IMR-90 (cell line): ENCODE data around the gene AGBL1. TPM values are rescaled to one million over a fixed set of nuclear protein-coding genes. Genes with fewer than 3 reads are reported as not detected.

Experiments
- ATAC-seq: fragments of 200-7000 bp; cut with Tn5 transposase; 2 replicates; pipeline ENCODE4 v1.9.1; 2020; ENCODE audit warnings: low read depth, mild to moderate bottlenecking, moderate library complexity
- BruUV-seq: library from RNA; stranded (reverse); fragments of 400-500 nt; replicated peaks from 2 replicates; lab custom pipeline; 2021; lab: Mats Ljungman, UMichigan
- CTCF ChIA-PET: fragments of 300-600 bp; formaldehyde crosslinking; extraction: SDS; loops from one replicate; lab custom pipeline; 2021; ENCODE audit warnings: antibody characterized with exemption; lab: Yijun Ruan, JAX
- POLR2A ChIA-PET: fragments of 300-600 bp; sonication (Branson Sonifier 250); formaldehyde crosslinking; loops from one replicate; lab custom pipeline; 2022; ENCODE audit warnings: antibody characterized with exemption; ENCODE audit not compliant: unreplicated experiment; lab: Charles Lee
- DNase-seq: peaks from one replicate; pipeline ENCODE4 v3.0.0; 2013
- H2AFZ ChIP-seq: replicated peaks from 2 replicates; pipeline ENCODE3; 2013; ENCODE audit warnings: low read length, mild to moderate bottlenecking; ENCODE audit not compliant: poor library complexity
- H2AK5ac ChIP-seq: 2 replicates; pipeline ENCODE4 v1.6.1; 2013; ENCODE audit warnings: low read depth, low read length, inconsistent platforms
- H2AK9ac ChIP-seq: replicated peaks from 2 replicates; pipeline ENCODE3; 2013; ENCODE audit warnings: mild to moderate bottlenecking, low read depth, low read length, moderate library complexity; ENCODE audit not compliant: poor library complexity
- H2BK120ac ChIP-seq: 2 replicates; pipeline ENCODE4 v1.6.1; 2013; ENCODE audit warnings: low read depth, low read length, inconsistent platforms
- H2BK15ac ChIP-seq: 3 replicates; pipeline ENCODE4 v1.6.1; 2013; ENCODE audit warnings: low read depth, low read length, inconsistent platforms
- H2BK20ac ChIP-seq: 2 replicates; pipeline ENCODE4 v1.6.1; 2013; ENCODE audit warnings: low read depth, mild to moderate bottlenecking, inconsistent platforms, low read length, moderate library complexity
- H2BK5ac ChIP-seq: 2 replicates; pipeline ENCODE4 v1.6.1; 2013; ENCODE audit warnings: mild to moderate bottlenecking, low read depth, low read length, inconsistent platforms; ENCODE audit not compliant: poor library complexity, severe bottlenecking
- H3K14ac ChIP-seq: replicated peaks from 2 replicates; pipeline ENCODE4 v1.6.1; 2013; ENCODE audit warnings: low read depth, low read length, inconsistent platforms
- H3K18ac ChIP-seq: 2 replicates; pipeline ENCODE4 v1.6.1; 2013; ENCODE audit warnings: low read depth, low read length, control low read depth
- H3K23ac ChIP-seq: 2 replicates; pipeline ENCODE4 v1.6.1; 2013; ENCODE audit warnings: low read depth, low read length, inconsistent platforms
- H3K27ac ChIP-seq: 2 replicates; pipeline ENCODE4 v1.5.1; 2013; ENCODE audit warnings: mild to moderate bottlenecking, control low read depth, low read length; ENCODE audit not compliant: insufficient read depth
- H3K27me3 ChIP-seq: 2 replicates; pipeline ENCODE4 v1.6.1; 2013; ENCODE audit warnings: low read length; ENCODE audit not compliant: control insufficient read depth, insufficient read depth
- H3K36me3 ChIP-seq: 2 replicates; pipeline ENCODE4 v1.6.1; 2013; ENCODE audit warnings: low read length, mixed read lengths; ENCODE audit not compliant: control insufficient read depth, insufficient read depth
- H3K4ac ChIP-seq: 2 replicates; pipeline ENCODE4 v1.6.1; 2013; ENCODE audit warnings: low read depth, low read length, inconsistent platforms
- H3K4me1 ChIP-seq: 2 replicates; pipeline ENCODE4 v1.6.1; 2013; ENCODE audit warnings: low read length, mixed read lengths; ENCODE audit not compliant: control insufficient read depth, insufficient read depth
- H3K4me2 ChIP-seq: 2 replicates; pipeline ENCODE4 v1.6.1; 2013; ENCODE audit warnings: low read depth, mild to moderate bottlenecking, control low read depth, low read length, moderate library complexity
- H3K4me3 ChIP-seq: 2 replicates; pipeline ENCODE4 v1.5.1; 2013; ENCODE audit warnings: low read depth, mild to moderate bottlenecking, control low read depth, low read length, moderate library complexity; ENCODE audit not compliant: insufficient read depth
- H3K56ac ChIP-seq: 2 replicates; pipeline ENCODE4 v1.6.1; 2013; ENCODE audit warnings: low read length, inconsistent platforms; ENCODE audit not compliant: insufficient read depth; ENCODE audit errors: extremely low read depth
- H3K79me1 ChIP-seq, 2 experiments: 2 replicates each; pipeline ENCODE4 v1.6.1; 2013; ENCODE audit warnings: low read length in 2 of 2, inconsistent platforms in 1 of 2, low read depth in 1 of 2
- H3K9ac ChIP-seq: 2 replicates; pipeline ENCODE4 v1.6.1; 2013; ENCODE audit warnings: low read depth, low read length, control low read depth
- H3K9me1 ChIP-seq: 2 replicates; pipeline ENCODE4 v1.6.1; 2013; ENCODE audit warnings: low read length, inconsistent platforms; ENCODE audit not compliant: insufficient read depth
- H3K9me3 ChIP-seq: 2 replicates; pipeline ENCODE4 v1.6.1; 2013; ENCODE audit warnings: low read length; ENCODE audit not compliant: control insufficient read depth, insufficient read depth
- H4K20me1 ChIP-seq: 2 replicates; pipeline ENCODE4 v1.6.1; 2013; ENCODE audit warnings: low read length, inconsistent platforms; ENCODE audit not compliant: insufficient read depth
- H4K5ac ChIP-seq: 2 replicates; pipeline ENCODE4 v1.6.1; 2013; ENCODE audit warnings: mild to moderate bottlenecking, low read depth, low read length, control low read depth
- H4K8ac ChIP-seq, 2 experiments: 2 replicates each; pipeline ENCODE4 v1.6.1; 2013; ENCODE audit warnings: low read depth in 2 of 2, low read length in 2 of 2, control low read depth in 1 of 2, inconsistent platforms in 1 of 2
- H4K91ac ChIP-seq: 2 replicates; pipeline ENCODE4 v1.6.1; 2013; ENCODE audit warnings: low read depth, low read length, inconsistent platforms; ENCODE audit not compliant: insufficient read depth
- BHLHE40 ChIP-seq: fragments of 150-350 bp; IDR thresholded peaks from 2 replicates; pipeline ENCODE4 v1.6.1; 2016; ENCODE audit warnings: mild to moderate bottlenecking, low read depth, low read length
- CEBPB ChIP-seq: IDR thresholded peaks from 2 replicates; pipeline ENCODE4 v1.6.1; 2012; ENCODE audit warnings: low read depth, low read length, improper control_type of control experiment
- CHD1 ChIP-seq: IDR thresholded peaks from 2 replicates; pipeline ENCODE4 v1.6.1; 2012; ENCODE audit warnings: low read depth, low read length, improper control_type of control experiment
- FOS ChIP-seq: fragments of 150-350 bp; IDR thresholded peaks from 2 replicates; pipeline ENCODE4 v1.6.1; 2016; ENCODE audit warnings: low read depth, low read length
- MAFK ChIP-seq: IDR thresholded peaks from 2 replicates; pipeline ENCODE4 v1.6.1; 2012; ENCODE audit warnings: low read depth, low read length, improper control_type of control experiment
- MAZ ChIP-seq: IDR thresholded peaks from 2 replicates; pipeline ENCODE4 v1.6.1; 2012; ENCODE audit warnings: low read depth, mild to moderate bottlenecking, low read length, improper control_type of control experiment, moderate library complexity, borderline replicate concordance
- MXI1 ChIP-seq: IDR thresholded peaks from 2 replicates; pipeline ENCODE4 v1.6.1; 2012; ENCODE audit warnings: low read depth, mild to moderate bottlenecking, low read length, moderate library complexity, borderline replicate concordance
- NFE2L2 ChIP-seq: fragments of 150-350 bp; IDR thresholded peaks from 2 replicates; pipeline ENCODE4 v1.6.1; 2016; ENCODE audit warnings: low read depth, mild to moderate bottlenecking, low read length
- POLR2A ChIP-seq: IDR thresholded peaks from 2 replicates; pipeline ENCODE4 v1.6.1; 2012; ENCODE audit warnings: mild to moderate bottlenecking, low read depth, low read length
- RAD21 ChIP-seq: IDR thresholded peaks from 2 replicates; pipeline ENCODE4 v1.6.1; 2012; ENCODE audit warnings: low read length, improper control_type of control experiment
- RCOR1 ChIP-seq: IDR thresholded peaks from 2 replicates; pipeline ENCODE4 v1.6.1; 2012; ENCODE audit warnings: mild to moderate bottlenecking, low read length, improper control_type of control experiment; ENCODE audit not compliant: insufficient replicate concordance
- RFX5 ChIP-seq: IDR thresholded peaks from 2 replicates; pipeline ENCODE4 v1.8.0; 2012; ENCODE audit warnings: low read depth, mild to moderate bottlenecking, low read length, moderate library complexity
- SMC3 ChIP-seq: fragments of 150-350 bp; IDR thresholded peaks from 2 replicates; pipeline ENCODE4 v1.6.1; 2016; ENCODE audit warnings: low read depth, mild to moderate bottlenecking, antibody characterized with exemption, low read length, moderate library complexity
- WGBS, 2 experiments: methylation state at CpG; one replicate each; pipeline versions ENCODE4 v1.1.5 to v1.1.7; 2013; ENCODE audit warnings: missing lambda C conversion rate in 2 of 2; ENCODE audit not compliant: insufficient read length in 1 of 2; ENCODE audit errors: extremely low coverage in 2 of 2; 5-methylcytosine and 5-hydroxymethylcytosine counted together
- dilution Hi-C: fragments of 300-500 bp; cut with HindIII; formaldehyde crosslinking; loops from one replicate; pipeline ENCODE4 v1.14.3; 2018; ENCODE audit warnings: low sequenced_read_pairs; ENCODE audit not compliant: unreplicated experiment
- in situ Hi-C: fragments of 300-500 bp; cut with MboI; formaldehyde crosslinking; loops from 3 replicates; pipeline ENCODE4 v1.14.3; 2019; ENCODE audit warnings: low sequenced_read_pairs, inconsistent platforms, mixed read lengths
- intact Hi-C: fragments of 100-400 bp; cut with micrococcal nuclease; formaldehyde crosslinking; loops from 2 replicates; pipeline ENCODE4 v1.10.0; 2022
- polyA plus RNA-seq, 3 experiments: library from polyadenylated mRNA; depleted of rRNA; stranded (reverse); fragments of >200 nt; gene quantifications; 2 replicates each; pipeline ENCODE4 v1.2.3, GENCODE V29; 2012; ENCODE audit warnings: low replicate concordance in 1 of 3
- total RNA-seq: library from RNA; depleted of rRNA; stranded (reverse); fragments of >200 nt; gene quantifications from 2 replicates; pipeline ENCODE4 v1.2.3, GENCODE V29; 2012
- TF ChIP-seq, protein P1 (sequence below): conservative IDR thresholded peaks from 2 replicates; pipeline ENCODE4 v1.5.1; 2012; ENCODE audit warnings: mild to moderate bottlenecking, low read depth, low read length, improper control_type of control experiment
- TF ChIP-seq, protein P2 (sequence below): fragments of 150-350 bp; IDR thresholded peaks from 2 replicates; pipeline ENCODE4 v1.6.1; 2016; ENCODE audit warnings: low read depth, mild to moderate bottlenecking, low read length, moderate library complexity, borderline replicate concordance
- TF ChIP-seq, protein P3 (sequence below): fragments of 150-350 bp; IDR thresholded peaks from 2 replicates; pipeline ENCODE4 v1.6.1; 2017; ENCODE audit warnings: mild to moderate bottlenecking, antibody characterized with exemption, low read length, low read depth

The AGBL1 gene
- total and polyA plus RNA-seq, 2 of the 4 experiments (the other 2 are of a cell fraction) = not detected

DNA sequence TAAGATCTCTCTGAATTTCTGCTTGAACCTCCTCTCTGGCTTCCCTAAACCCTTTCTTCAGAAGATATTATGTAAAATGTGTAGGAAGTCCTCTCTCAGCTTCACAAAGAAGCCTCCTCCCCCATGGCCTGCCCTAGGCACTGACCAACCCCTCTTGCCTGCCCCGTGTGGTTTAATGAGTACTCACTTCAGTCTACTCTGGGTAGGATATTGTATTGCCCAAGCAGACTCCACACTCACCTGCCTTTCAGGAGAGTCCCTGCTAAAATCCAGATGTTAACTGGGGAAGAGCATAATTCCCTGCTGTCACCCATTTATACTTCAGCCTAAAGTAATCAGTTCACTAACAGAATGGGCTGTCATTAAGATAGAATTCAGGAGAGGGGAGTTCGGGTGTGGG lies 2.6 kb upstream of the AGBL1 start:
- TF ChIP-seq POLR2A (no peak), SMC3 (no peak), BHLHE40 (no peak), RAD21 (no peak), FOS (no peak), MAZ (no peak), MXI1 (no peak), RCOR1 (no peak), NFE2L2 (no peak), CEBPB (no peak), MAFK (no peak), CHD1 (no peak), RFX5 (no peak)
- TF ChIP-seq, protein P1, sequence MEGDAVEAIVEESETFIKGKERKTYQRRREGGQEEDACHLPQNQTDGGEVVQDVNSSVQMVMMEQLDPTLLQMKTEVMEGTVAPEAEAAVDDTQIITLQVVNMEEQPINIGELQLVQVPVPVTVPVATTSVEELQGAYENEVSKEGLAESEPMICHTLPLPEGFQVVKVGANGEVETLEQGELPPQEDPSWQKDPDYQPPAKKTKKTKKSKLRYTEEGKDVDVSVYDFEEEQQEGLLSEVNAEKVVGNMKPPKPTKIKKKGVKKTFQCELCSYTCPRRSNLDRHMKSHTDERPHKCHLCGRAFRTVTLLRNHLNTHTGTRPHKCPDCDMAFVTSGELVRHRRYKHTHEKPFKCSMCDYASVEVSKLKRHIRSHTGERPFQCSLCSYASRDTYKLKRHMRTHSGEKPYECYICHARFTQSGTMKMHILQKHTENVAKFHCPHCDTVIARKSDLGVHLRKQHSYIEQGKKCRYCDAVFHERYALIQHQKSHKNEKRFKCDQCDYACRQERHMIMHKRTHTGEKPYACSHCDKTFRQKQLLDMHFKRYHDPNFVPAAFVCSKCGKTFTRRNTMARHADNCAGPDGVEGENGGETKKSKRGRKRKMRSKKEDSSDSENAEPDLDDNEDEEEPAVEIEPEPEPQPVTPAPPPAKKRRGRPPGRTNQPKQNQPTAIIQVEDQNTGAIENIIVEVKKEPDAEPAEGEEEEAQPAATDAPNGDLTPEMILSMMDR = no peak
- TF ChIP-seq, protein P2, sequence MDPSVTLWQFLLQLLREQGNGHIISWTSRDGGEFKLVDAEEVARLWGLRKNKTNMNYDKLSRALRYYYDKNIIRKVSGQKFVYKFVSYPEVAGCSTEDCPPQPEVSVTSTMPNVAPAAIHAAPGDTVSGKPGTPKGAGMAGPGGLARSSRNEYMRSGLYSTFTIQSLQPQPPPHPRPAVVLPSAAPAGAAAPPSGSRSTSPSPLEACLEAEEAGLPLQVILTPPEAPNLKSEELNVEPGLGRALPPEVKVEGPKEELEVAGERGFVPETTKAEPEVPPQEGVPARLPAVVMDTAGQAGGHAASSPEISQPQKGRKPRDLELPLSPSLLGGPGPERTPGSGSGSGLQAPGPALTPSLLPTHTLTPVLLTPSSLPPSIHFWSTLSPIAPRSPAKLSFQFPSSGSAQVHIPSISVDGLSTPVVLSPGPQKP = no peak
- TF ChIP-seq, protein P3, sequence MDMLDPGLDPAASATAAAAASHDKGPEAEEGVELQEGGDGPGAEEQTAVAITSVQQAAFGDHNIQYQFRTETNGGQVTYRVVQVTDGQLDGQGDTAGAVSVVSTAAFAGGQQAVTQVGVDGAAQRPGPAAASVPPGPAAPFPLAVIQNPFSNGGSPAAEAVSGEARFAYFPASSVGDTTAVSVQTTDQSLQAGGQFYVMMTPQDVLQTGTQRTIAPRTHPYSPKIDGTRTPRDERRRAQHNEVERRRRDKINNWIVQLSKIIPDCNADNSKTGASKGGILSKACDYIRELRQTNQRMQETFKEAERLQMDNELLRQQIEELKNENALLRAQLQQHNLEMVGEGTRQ = no peak
- no peak overlapping the region for H2AK5ac ChIP-seq
- no peak overlapping the region for H4K8ac ChIP-seq
- no peak overlapping the region for H2AFZ ChIP-seq
- H3K4ac ChIP-seq = no peak overlapping the region
- H3K9me3 ChIP-seq = peaks cover 26% of the 10 kb centered on the region
- H4K5ac ChIP-seq = no peak overlapping the region
- H3K18ac ChIP-seq = no peak overlapping the region
- no peak overlapping the region for H3K9ac ChIP-seq
- no peak overlapping the region for H3K14ac ChIP-seq
- no peak overlapping the region for H2BK120ac ChIP-seq
- H3K79me1 ChIP-seq = no peaks in the 10 kb centered on the region
- H2BK15ac ChIP-seq = no peak overlapping the region
- H3K23ac ChIP-seq = no peak overlapping the region
- no peak overlapping the region for H3K56ac ChIP-seq
- H3K4me2 ChIP-seq = no peak overlapping the region
- no peak overlapping the region for H2BK5ac ChIP-seq
- H2AK9ac ChIP-seq = no peak overlapping the region
- DNase-seq (no peak), ATAC-seq (no peak)
- H3K27me3 ChIP-seq = no peaks in the 10 kb centered on the region
- in situ Hi-C loops = no loop called here
- H3K4me3 ChIP-seq = no peak overlapping the region
- intact Hi-C loops = no loop called here
- no peaks in the 10 kb centered on the region for H3K4me1 ChIP-seq
- no peaks in the 10 kb centered on the region for H3K36me3 ChIP-seq
- no CpG with 5 or more reads among the region's 2 CpGs for WGBS, 2 experiments
- no peak overlapping the region for H3K27ac ChIP-seq
- no TSS peak for BruUV-seq
- no peak overlapping the region for H2BK20ac ChIP-seq
- H3K9me1 ChIP-seq = no peaks in the 10 kb centered on the region
- ChIA-PET CTCF (no interaction called here), POLR2A (no interaction called here)
- no peak overlapping the region for H4K91ac ChIP-seq
- no peaks in the 10 kb centered on the region for H4K20me1 ChIP-seq
- dilution Hi-C loops = no loop called here
